GM12873 (cell line): ENCODE results near the gene RHOT2.
A peak's percentile ranks its signal among the peaks of the same experiment; 100 is the strongest.

Experiments used
- TF ChIP-seq, protein P1 (sequence below): IDR thresholded peaks from 2 replicates; pipeline ENCODE4 v1.5.1; 2012; ENCODE audit warnings: low read depth, mild to moderate bottlenecking, moderate library complexity, low read length, control low read depth; ENCODE audit not compliant: insufficient read depth; ENCODE audit errors: missing control alignments

Gene RHOT2

DNA sequence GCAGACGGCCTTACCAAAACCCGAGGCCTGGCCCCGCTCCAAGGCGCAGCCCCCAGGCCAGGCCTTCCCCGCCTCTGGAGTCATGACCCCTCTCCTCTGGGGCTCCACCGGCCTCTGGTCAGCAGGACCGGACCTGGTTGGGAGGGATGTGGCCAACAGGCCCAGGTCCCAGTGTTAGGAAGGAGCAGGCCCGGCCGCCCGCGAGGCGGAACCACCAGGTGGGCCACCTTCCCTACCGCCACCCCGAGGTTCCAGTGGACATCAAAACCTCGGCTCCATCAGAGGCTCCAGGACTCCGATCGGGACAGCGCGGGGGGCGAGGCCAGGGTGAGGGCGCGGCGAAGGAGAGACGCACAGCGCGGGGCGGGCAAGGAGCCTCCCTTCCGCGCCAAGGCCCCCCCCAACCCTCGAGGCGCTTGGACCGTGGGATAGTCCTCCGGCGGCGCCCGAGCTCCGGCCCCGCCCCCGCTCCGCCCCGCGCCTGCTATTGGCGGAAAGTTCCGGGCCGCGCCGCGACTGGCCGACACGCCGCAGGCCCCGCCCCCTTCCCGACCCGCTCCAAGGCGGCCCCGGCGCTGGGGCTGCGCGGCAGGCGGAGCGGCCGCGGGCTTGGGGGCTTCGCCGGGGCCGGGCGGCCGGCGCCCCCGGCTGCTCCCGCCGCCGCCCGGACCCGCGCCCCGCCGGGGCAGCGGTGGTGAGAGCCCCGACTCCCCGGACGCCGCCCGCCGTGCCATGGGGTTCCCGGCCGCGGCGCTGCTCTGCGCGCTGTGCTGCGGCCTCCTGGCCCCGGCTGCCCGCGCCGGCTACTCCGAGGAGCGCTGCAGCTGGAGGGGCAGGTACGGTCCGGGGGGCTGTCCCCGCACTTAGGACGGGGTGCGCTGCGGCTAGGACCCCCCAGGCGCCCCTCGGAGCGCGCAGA lies 46.9 kb downstream of the RHOT2 start, which contains the start of gene METRN:
Gene METRN (plus strand): TSS at position 561 of the 919 bp plus-strand sequence. CDS start 172 bp downstream, at position 733.
- TF ChIP-seq, protein P1, sequence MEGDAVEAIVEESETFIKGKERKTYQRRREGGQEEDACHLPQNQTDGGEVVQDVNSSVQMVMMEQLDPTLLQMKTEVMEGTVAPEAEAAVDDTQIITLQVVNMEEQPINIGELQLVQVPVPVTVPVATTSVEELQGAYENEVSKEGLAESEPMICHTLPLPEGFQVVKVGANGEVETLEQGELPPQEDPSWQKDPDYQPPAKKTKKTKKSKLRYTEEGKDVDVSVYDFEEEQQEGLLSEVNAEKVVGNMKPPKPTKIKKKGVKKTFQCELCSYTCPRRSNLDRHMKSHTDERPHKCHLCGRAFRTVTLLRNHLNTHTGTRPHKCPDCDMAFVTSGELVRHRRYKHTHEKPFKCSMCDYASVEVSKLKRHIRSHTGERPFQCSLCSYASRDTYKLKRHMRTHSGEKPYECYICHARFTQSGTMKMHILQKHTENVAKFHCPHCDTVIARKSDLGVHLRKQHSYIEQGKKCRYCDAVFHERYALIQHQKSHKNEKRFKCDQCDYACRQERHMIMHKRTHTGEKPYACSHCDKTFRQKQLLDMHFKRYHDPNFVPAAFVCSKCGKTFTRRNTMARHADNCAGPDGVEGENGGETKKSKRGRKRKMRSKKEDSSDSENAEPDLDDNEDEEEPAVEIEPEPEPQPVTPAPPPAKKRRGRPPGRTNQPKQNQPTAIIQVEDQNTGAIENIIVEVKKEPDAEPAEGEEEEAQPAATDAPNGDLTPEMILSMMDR: no peak

- TF ChIP-seq, protein P1: peak; percentile 13
Measured at GRCh38 chr16:715477-716199, 47.7 kb downstream of the RHOT2 start.

DNA sequence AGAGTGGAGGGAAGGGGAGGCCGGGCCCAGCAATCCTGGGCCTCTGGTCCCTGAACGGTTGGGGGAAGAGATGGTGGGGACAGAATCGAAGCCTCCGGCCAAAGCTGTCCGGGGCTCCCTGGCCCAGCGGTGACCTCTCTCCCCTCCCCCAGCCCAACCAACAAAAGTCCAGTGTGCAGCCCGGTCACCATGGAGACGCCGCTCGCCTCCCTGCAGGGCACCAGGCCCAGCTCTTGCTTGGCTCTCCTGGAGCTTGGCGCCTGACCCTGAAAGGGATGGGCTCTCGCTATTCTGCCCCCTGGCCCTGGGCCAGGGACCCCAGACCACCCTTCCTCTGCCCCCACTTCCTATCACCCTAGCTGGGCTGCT lies 48.3 kb downstream of the RHOT2 start:
- TF ChIP-seq, protein P1: no peak

- TF ChIP-seq, protein P1: no peak
Measured at GRCh38 chr16:716768-717325, 48.9 kb downstream of the RHOT2 start.

GRCh38 chr16:717450-718245 lies 49.7 kb downstream of the RHOT2 start:
- TF ChIP-seq, protein P1: no peak

- TF ChIP-seq, protein P1: no peak
Measured at GRCh38 chr16:718389-718788, 50.5 kb downstream of the RHOT2 start.

DNA sequence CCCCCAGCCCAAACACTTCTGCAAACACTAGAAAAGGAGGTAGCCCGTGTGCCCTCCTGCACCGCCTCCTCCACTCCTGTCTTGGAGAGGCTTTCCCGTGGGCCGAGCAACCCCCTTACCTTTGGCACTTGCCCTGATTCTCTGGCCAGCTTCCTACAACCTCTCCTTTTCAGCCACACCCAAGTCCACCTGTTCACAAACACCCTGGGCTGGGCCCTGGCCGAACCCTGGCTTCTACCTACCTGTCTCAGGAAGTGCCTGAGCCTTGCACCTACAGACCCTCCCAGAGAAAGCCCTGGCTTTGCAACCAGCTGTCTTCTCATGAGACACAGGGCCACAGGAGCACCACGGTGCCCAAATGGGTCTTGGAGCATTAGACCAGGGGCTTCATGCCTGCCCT lies 51.0 kb downstream of the RHOT2 start:
- TF ChIP-seq, protein P1: no peak
